ENCODE results near the gene POU2AF2. TPM values are rescaled to one million over a fixed set of nuclear protein-coding genes. Genes with fewer than 3 reads are reported as not detected.
"Not testable (repeated sequence)": the region's sequence is repeated elsewhere in the genome, so short reads cannot be mapped to it uniquely, and the experiment has no call there.

Gene POU2AF2
- total RNA-seq, 1 experiment from 2014 or later = not detected

GRCh38 chr11:111253131-111253530 is 7.6 kb downstream of the POU2AF2 start:
- no peak for DNase-seq (ENCODE audit: low spot score)
- in situ Hi-C loops (cut with HindIII; ENCODE audit: low sequenced_read_pairs) = no loop called here

- no peak for DNase-seq (ENCODE audit: low spot score)
- in situ Hi-C loops (cut with HindIII; ENCODE audit: low sequenced_read_pairs) = no loop called here
Measured at GRCh38 chr11:111253630-111254029, 8.1 kb downstream of the POU2AF2 start.

DNA sequence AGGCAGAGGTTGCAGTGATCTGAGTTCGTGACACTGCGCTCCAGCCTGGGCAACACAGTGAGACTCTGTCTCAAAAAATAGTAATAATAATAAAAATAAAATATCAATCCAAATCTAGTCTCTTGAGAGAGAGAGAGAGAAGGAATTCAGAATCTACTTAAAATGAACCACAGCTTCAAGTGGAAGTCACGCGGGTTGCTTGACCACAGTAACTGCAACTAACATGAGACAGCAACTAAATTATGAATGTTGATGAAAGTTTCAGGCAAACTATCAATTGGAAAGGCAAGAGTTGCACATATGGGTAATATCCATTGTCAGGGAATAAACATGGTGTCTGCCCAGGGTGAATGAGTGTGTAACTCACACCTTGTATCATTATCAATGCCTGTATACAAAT is 12.5 kb downstream of the POU2AF2 start:
- in situ Hi-C loops (cut with HindIII; ENCODE audit: low sequenced_read_pairs) = no loop called here

DNA sequence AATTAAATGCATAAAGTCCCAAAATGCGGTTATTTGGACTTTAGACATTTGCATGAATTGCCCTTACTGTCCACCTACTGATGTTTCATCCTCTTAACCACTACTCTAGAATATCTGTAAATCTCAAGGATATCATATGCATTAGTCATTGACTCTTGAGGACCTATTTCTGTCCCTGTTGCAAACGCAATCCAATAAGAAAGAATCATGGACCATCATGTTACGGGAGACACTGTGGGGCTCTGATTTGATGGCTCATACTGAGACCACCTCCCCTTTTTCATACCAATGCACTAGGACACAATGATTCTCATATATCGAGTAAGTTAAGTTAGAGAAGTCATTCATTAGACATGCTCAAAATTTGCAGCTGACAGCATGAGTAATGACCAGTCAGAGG is 14.4 kb downstream of the POU2AF2 start:
- no peak for DNase-seq (ENCODE audit: low spot score)
- in situ Hi-C loops (cut with HindIII; ENCODE audit: low sequenced_read_pairs) = no loop called here

More for the DNA sequence above, 12.5 kb downstream of the POU2AF2 start:
- no peak for DNase-seq (ENCODE audit: low spot score)

- in situ Hi-C loops (cut with HindIII; ENCODE audit: low sequenced_read_pairs) = no loop called here
- no peak for DNase-seq (ENCODE audit: low spot score)
Measured at GRCh38 chr11:111260811-111261210, 15.3 kb downstream of the POU2AF2 start.

DNA sequence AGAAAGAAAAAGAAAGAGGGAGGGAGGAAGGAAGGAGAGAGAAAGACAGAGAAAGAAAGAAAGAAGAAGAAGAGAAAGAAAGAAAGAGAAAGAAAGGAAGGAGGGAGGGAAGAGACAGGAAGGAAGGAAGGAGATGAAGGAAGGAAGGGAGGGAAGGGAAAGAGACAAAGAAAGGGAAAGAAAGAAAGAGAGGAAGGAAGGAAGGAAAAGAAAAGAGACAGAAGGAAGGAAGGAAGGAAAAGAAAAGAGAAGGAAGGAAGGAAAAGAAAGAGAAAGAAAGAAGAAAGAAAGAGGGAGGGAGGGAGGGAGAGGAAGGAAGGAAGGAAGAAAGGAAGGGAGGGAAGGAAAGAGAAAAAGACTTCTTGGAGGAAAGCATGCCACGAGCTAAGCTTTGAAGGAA is 19.1 kb downstream of the POU2AF2 start:
- DNase-seq (ENCODE audit: low spot score) = no peak
- in situ Hi-C loops (cut with HindIII; ENCODE audit: low sequenced_read_pairs) = no loop called here

DNA sequence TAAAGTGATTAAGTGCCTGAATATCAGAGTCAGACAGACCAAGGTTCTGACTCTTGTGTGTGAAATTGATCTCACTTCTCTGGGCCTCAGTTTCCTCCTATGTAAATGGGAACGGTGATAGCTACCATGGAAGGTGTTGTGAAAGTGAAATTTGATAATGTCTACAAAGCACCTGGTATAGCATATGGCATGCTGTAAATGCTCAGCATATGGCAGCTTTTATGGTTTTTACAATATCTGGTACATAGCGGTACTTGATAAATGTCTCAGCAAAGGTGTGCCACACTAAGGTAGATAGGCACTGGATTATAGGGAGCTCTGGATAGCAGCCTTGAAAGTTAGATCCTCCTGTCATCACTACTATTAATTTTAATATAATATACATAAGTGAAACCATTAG is 19.9 kb downstream of the POU2AF2 start:
- in situ Hi-C loops (cut with HindIII; ENCODE audit: low sequenced_read_pairs) = no loop called here
- no peak for DNase-seq (ENCODE audit: low spot score)

DNA sequence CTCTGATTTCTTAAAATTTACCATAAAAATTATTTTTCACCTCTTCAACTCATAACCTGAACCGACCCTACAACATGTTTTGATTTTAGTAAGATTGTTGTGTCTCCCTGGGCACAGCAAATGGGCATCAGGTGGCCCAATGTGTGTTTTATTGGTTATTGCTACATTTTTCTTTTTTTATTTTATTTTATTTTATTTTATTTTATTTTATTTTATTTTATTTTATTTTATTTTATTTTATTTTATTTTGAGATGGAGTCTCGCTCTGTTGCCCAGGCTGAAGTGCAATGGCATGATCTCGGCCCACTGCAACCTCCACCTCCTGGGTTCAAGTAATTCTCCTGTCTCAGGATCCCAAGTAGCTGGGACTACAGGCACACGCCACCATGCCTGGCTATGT is 22.8 kb downstream of the POU2AF2 start:
- in situ Hi-C loops (cut with HindIII; ENCODE audit: low sequenced_read_pairs); DNase-seq (ENCODE audit: low spot score): not testable (repeated sequence)

- no peak for DNase-seq (ENCODE audit: low spot score)
- in situ Hi-C loops (cut with HindIII; ENCODE audit: low sequenced_read_pairs) = no loop called here
Measured at GRCh38 chr11:111269146-111269868, 23.8 kb downstream of the POU2AF2 start.

- no peak for DNase-seq (ENCODE audit: low spot score)
- in situ Hi-C loops (cut with HindIII; ENCODE audit: low sequenced_read_pairs) = no loop called here
Measured at GRCh38 chr11:111272420-111272819, 26.9 kb downstream of the POU2AF2 start.

DNA sequence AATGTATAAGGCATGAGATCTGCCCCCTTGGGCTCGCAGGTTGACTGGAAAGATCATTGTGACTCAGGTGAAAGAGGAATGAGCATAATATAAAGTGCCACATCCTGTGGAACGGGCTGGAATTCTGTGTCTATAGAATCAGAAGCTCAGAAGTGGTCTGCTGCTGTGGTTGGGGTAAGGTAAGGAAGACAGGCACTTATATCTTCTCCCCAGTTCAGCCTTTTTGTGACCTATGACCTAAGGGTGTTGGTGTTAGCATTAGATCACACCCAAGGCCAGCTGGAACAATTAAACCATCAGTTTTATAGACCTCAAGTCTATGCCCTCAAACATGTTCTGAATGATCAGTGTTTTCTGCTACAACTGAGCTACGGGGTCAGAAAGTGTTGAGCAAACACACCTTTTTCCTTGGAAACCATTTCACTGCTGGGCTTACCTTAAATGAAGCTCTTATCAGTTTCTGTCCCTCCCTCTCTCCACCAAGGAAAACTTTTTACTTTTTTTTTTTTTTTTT is 37.1 kb downstream of the POU2AF2 start:
- no peak for DNase-seq (ENCODE audit: low spot score)
- in situ Hi-C loops (cut with HindIII; ENCODE audit: low sequenced_read_pairs) = no loop called here

DNA sequence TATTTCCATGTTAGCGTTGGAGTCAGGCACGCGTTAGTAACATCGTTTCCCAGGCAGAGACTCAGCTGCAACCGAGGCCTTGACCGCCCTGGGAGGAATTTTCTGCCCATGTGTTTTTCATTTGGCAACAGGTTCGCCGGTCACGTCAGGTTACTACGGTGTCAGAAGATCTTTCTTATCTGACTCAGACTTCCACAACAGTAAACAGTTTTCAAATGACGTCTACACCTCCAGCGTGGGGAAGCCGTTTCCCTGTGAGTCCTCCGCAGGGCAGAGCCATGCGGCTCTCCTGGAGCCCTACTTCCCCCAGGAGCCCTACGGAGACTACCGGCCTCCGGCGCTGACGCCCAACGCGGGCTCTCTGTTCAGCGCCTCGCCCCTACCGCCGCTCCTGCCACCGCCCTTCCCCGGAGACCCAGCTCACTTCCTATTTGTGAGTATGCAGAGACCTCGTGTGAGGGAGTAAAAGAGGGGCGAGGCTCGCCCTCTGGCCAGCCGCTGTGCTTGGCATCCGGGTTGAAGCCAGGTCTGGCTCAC is 38.5 kb downstream of the POU2AF2 start:
- no peak for DNase-seq (ENCODE audit: low spot score)
- in situ Hi-C loops (cut with HindIII; ENCODE audit: low sequenced_read_pairs) = no loop called here

- DNase-seq (ENCODE audit: low spot score) = no peak
- in situ Hi-C loops (cut with HindIII; ENCODE audit: low sequenced_read_pairs) = no loop called here
Measured at GRCh38 chr11:111285189-111286091, 39.9 kb downstream of the POU2AF2 start.

- DNase-seq (ENCODE audit: low spot score) = no peak
- in situ Hi-C loops (cut with HindIII; ENCODE audit: low sequenced_read_pairs) = no loop called here
Measured at GRCh38 chr11:111291764-111292163, 46.2 kb downstream of the POU2AF2 start.

DNA sequence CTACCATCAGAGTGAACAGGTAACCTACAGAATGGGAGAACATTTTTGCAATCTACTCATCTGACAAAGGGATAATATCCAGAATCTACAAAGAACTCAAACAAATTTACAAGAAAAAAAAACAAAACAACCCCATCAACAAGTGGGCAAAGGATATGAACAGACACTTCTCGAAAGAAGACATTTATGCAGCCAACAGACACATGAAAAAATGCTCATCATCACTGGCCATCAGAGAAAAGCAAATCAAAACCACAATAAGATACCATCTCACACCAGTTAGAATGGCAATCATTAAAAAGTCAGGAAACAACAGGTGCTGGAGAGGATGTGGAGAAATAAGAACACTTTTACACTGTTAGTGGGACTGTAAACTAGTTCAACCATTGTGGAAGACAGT is 46.9 kb downstream of the POU2AF2 start:
- DNase-seq (ENCODE audit: low spot score); in situ Hi-C loops (cut with HindIII; ENCODE audit: low sequenced_read_pairs): not testable (repeated sequence)

DNA sequence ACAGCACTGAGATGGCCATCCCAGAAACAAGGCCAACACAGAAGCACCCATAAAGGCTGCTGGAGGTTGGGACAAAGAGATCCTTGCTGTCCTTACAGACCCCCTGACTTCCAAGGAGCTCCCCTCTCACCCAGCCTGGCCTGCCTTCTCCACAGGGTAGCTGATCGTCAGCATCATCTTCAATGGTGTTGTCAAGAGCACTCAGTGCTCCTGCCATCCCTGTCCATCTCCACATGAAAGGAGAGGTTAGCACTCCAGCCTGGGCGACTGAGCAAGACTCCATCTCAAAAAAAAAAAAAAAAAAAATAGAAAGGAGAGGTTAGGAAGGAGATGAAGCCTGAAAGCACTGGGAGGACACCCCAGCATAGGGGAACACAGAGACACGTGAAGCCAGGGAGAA is 50.7 kb downstream of the POU2AF2 start:
- in situ Hi-C loops (cut with HindIII; ENCODE audit: low sequenced_read_pairs) = no loop called here

DNA sequence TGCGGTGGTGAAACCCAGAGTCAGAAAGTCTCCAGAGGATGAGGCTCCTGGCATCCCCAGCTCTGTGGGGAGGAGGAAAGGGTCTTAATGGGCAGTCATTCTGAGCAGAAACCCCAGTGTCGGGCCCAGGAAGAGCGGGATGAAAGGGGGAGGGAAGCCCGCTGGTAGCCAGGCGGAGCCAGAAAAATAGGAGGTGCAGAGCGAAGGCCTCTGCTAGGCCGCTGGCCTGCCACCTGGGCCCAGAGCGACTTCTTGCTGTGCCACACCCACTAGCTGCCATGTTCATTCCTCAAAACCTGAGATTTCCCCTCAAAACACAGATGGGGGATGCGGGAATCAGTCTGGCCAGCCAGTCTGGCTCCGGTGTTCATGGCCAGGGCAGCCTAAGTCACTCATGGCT is 52.2 kb downstream of the POU2AF2 start:
- no peak for DNase-seq (ENCODE audit: low spot score)
- in situ Hi-C loops (cut with HindIII; ENCODE audit: low sequenced_read_pairs) = no loop called here

More for the DNA sequence above, 50.7 kb downstream of the POU2AF2 start:
- DNase-seq (ENCODE audit: low spot score) = no peak

DNA sequence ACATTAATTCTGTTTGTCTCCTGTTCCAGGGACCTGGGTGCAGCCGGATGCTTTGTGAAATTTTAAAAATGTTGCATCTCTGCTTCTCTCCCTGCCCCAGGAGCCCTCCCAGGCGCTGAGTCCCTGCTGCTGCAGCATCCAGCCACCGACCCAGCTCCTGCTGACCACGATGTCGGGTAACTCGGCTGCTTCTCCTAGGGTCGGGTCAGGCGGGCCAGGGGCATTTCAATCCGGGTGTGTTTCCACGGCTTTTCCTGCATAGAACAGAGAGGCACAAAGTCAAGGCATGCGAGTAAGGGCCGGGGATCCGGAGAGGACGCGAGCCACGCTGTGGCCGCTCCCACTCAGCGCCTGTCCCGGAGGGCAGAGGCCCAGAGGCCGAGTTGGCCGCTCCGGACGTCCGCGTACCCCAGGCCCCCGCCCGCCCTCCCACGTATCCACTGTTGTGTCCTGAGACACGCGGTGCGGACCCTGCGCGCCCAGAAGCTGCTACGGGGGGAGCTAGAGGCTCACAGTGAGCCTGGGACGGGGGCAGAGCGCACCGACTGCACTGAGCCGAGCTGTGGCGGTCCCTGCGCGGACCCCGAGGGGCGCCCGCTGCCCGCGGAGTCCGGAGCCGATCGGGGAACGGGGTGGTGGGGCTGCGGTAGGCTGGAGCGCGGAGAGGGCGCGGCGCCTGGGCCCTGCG is 53.0 kb downstream of the POU2AF2 start, which contains the start of gene POU2AF3:
Gene POU2AF3, plus strand, starts transcription at position 134 of the 688 bp plus-strand sequence. Its CDS starts 36 bp downstream, at position 170.
- DNase-seq (ENCODE audit: low spot score) = no peak
- in situ Hi-C loops (cut with HindIII; ENCODE audit: low sequenced_read_pairs) = no loop called here
